Measurements from ENCODE around the gene GH1.
A peak's percentile ranks its signal among the peaks of the same experiment; 100 is the strongest.

The GH1 gene

GRCh38 chr17:63946440-63947363 is 28.1 kb upstream of the GH1 start:
- H3K4me1 ChIP-seq (ENCODE audit: insufficient read depth, low read length, severe bottlenecking): peaks cover 73% of the 10 kb centered on the region
- no peaks in the 10 kb centered on the region for H3K9me3 ChIP-seq (ENCODE audit: low read length)
- H3K9ac ChIP-seq (ENCODE audit: low read length): peak overlapping the region; percentile 86
- no peaks in the 10 kb centered on the region for H3K79me2 ChIP-seq (ENCODE audit: insufficient read depth, low read length)
- H3K4me2 ChIP-seq (ENCODE audit: low read length): peak overlapping the region; percentile 86
- H3K36me3 ChIP-seq (ENCODE audit: insufficient read depth, low read length): no peaks in the 10 kb centered on the region
- no peak overlapping the region for H2AFZ ChIP-seq (ENCODE audit: low read length)
- no peak for TF ChIP-seq EZH2 (IDR thresholded peaks at IDR 0.05; ENCODE audit: borderline replicate concordance, low read length)
- TF ChIP-seq, protein P1, sequence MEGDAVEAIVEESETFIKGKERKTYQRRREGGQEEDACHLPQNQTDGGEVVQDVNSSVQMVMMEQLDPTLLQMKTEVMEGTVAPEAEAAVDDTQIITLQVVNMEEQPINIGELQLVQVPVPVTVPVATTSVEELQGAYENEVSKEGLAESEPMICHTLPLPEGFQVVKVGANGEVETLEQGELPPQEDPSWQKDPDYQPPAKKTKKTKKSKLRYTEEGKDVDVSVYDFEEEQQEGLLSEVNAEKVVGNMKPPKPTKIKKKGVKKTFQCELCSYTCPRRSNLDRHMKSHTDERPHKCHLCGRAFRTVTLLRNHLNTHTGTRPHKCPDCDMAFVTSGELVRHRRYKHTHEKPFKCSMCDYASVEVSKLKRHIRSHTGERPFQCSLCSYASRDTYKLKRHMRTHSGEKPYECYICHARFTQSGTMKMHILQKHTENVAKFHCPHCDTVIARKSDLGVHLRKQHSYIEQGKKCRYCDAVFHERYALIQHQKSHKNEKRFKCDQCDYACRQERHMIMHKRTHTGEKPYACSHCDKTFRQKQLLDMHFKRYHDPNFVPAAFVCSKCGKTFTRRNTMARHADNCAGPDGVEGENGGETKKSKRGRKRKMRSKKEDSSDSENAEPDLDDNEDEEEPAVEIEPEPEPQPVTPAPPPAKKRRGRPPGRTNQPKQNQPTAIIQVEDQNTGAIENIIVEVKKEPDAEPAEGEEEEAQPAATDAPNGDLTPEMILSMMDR (IDR thresholded peaks at IDR 0.05; ENCODE audit: low read length): peak; percentile 78
- no peaks in the 10 kb centered on the region for H3K9me2 ChIP-seq (ENCODE audit: low read depth, low read length)
- peak overlapping the region; percentile 99 for H3K27ac ChIP-seq (ENCODE audit: low read depth, low read length, poor library complexity, severe bottlenecking)
- peak overlapping the region; percentile 50 for H3K4me3 ChIP-seq (ENCODE audit: low read depth, low read length, poor library complexity, severe bottlenecking)
- no peaks in the 10 kb centered on the region for H3F3A ChIP-seq (ENCODE audit: insufficient read depth, low read length)
- H4K20me1 ChIP-seq (ENCODE audit: insufficient read depth, low read length): no peaks in the 10 kb centered on the region
- no peaks in the 10 kb centered on the region for H3K27me3 ChIP-seq (ENCODE audit: insufficient read depth, low read length)

GRCh38 chr17:63945784-63946439 is 27.3 kb upstream of the GH1 start:
- peak overlapping the region; percentile 86 for H3K4me2 ChIP-seq (ENCODE audit: low read length)

DNA sequence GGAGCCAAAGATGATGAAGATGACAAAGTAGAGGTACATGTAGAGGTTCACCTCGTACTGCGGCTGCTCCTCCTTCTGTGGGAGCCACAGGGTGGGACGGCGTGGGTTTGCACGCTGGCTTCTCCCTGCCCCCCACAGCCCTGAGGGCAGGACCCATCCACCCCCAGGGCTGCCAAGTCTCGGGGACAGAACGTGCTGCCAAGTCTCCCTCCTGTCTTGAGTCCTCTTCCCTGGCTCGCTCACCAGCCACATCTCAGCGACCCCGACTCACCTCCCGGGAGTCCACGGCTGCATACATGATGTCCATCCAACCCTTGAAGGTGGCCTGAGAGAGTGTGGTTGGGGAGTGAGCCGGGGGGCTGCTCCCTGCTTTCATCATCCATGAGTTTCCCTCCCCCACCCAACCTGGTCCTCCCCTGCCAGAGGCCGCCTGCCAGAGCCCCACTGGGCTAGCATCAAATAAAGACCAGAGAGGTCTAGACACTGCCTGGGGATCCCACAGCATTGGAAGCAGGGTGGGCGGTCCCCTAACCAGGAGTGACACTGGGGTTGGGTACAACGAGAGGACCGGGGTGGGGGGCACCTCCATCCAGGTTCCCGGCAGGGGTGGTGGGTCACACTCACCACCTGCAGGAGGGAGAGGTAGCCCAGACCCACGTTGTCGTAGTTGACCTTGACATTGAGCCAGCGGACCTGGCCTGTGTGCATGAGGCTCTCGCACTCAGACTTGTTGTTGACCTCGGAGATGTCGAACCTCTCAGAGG is 26.3 kb upstream of the GH1 start:
- Histone ChIP-seq H3K4me2 (ENCODE audit: low read length) (peak overlapping the region; percentile 86), H3K36me3 (ENCODE audit: insufficient read depth, low read length) (peaks cover 5% of the 10 kb centered on the region; the same call in 1 of the 2 replicates), H3K27me3 (ENCODE audit: insufficient read depth, low read length) (no peaks in the 10 kb centered on the region), H2AFZ (ENCODE audit: low read length) (no peak overlapping the region), H3F3A (ENCODE audit: insufficient read depth, low read length) (no peaks in the 10 kb centered on the region), H3K4me3 (ENCODE audit: low read depth, low read length, poor library complexity, severe bottlenecking) (peak overlapping the region; percentile 50), H4K20me1 (ENCODE audit: insufficient read depth, low read length) (no peaks in the 10 kb centered on the region), H3K9me2 (ENCODE audit: low read depth, low read length) (no peaks in the 10 kb centered on the region), H3K9me3 (ENCODE audit: low read length) (no peaks in the 10 kb centered on the region), H3K27ac (ENCODE audit: low read depth, low read length, poor library complexity, severe bottlenecking) (peak overlapping the region; percentile 99), H3K9ac (ENCODE audit: low read length) (peak overlapping the region; percentile 86), H3K4me1 (ENCODE audit: insufficient read depth, low read length, severe bottlenecking) (peaks cover 64% of the 10 kb centered on the region), H3K79me2 (ENCODE audit: insufficient read depth, low read length) (no peaks in the 10 kb centered on the region)
- TF ChIP-seq, protein P1 (IDR thresholded peaks at IDR 0.05; ENCODE audit: low read length): no peak
- TF ChIP-seq EZH2 (IDR thresholded peaks at IDR 0.05; ENCODE audit: borderline replicate concordance, low read length): no peak

More at GRCh38 chr17:63945784-63946439, 27.3 kb upstream of the GH1 start:
- TF ChIP-seq, protein P1 (IDR thresholded peaks at IDR 0.05; ENCODE audit: low read length): no peak
- TF ChIP-seq EZH2 (IDR thresholded peaks at IDR 0.05; ENCODE audit: borderline replicate concordance, low read length): no peak
- Histone ChIP-seq H3K27me3 (ENCODE audit: insufficient read depth, low read length) (no peaks in the 10 kb centered on the region), H3K27ac (ENCODE audit: low read depth, low read length, poor library complexity, severe bottlenecking) (peak overlapping the region; percentile 99), H3K9me3 (ENCODE audit: low read length) (no peaks in the 10 kb centered on the region), H3F3A (ENCODE audit: insufficient read depth, low read length) (no peaks in the 10 kb centered on the region), H3K36me3 (ENCODE audit: insufficient read depth, low read length) (0 out of 2 replicates have a peak, but pooled peaks cover 1% of the 10 kb centered on the region), H3K79me2 (ENCODE audit: insufficient read depth, low read length) (no peaks in the 10 kb centered on the region), H3K9ac (ENCODE audit: low read length) (peak overlapping the region; percentile 86), H3K4me1 (ENCODE audit: insufficient read depth, low read length, severe bottlenecking) (peaks cover 71% of the 10 kb centered on the region), H3K9me2 (ENCODE audit: low read depth, low read length) (no peaks in the 10 kb centered on the region), H4K20me1 (ENCODE audit: insufficient read depth, low read length) (no peaks in the 10 kb centered on the region), H2AFZ (ENCODE audit: low read length) (no peak overlapping the region), H3K4me3 (ENCODE audit: low read depth, low read length, poor library complexity, severe bottlenecking) (peak overlapping the region; percentile 50)

Measured in OCI-LY1 (cell line).